ENCODE results near the gene VPS37B.
"Not testable (repeated sequence)": the region's sequence is repeated elsewhere in the genome, so short reads cannot be mapped to it uniquely, and the experiment has no call there.

VPS37B gene

DNA sequence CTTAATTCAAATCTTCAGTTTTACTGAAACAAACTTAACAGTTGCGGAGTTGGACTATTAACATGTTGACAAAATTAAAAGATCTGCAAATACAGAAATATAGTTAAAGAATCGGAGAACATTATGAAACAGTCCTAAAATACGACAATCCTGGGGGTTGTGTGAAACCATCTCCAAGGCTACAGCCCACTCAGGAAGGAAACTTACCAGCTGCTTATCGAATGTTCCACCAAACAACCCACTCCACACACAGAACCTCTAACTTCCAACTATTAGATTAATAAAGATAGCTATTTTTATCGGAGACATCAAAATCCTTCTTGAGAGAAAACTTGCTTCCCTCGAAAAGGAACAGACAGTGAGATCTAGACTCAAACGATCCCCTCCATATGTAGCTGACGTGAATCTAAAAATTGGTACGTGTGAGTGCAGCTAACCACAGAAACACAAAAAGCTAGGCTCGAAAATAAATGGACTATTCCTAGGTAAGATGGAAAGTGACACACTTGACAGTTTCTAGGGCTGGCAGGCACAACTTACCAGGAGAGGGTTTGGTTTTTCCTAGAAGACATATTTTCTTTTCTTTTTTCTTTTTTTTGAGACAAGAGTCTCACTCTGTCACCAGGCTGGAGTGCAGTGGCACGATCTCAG is 12.9 kb downstream of the VPS37B start:
- no peak for DNase-seq (ENCODE audit: low spot score)

DNA sequence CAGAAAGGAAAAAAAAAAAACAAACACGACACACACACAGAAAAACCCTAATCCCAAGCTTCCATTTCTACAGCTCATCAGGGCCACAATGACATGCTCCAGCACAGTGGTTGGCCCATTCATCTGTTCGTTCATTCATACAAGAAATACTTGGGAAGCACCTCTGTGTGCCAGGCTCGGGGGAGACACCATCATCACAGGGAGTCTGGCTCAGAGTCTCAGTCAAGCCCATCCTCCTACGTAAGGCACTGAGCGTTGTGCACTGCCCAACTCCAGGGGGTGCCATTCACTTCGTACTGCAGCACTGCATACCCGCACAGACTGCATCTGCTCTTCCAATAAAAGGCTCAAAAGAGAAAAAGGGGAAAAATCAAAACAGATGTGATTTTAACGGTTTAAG is 15.3 kb downstream of the VPS37B start:
- peak; percentile 79 for DNase-seq (ENCODE audit: low spot score)

DNA sequence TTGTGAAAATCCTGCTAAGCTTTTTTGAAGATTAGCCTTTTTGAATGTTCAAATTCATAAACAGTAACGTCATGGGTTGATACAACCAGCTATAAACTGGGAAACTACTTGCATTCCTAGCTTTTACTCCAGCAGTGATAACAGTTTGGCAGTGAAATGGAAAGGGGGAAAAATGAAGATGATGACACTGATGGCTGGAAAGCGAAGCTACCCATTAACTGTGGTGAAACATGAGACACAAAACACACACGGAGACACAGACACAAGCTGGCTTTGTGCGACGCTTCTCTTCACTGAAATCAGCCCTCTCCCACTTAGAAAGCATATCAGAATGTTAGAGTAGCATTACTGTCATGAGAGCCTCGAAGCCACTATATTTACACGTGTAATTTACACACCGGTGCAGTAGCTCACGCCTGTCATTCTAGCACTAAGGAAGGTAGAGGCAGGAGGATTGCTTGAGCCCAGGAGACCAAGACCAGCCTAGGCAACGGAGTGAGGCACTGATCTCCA is 15.7 kb downstream of the VPS37B start:
- DNase-seq (ENCODE audit: low spot score) = no peak

DNA sequence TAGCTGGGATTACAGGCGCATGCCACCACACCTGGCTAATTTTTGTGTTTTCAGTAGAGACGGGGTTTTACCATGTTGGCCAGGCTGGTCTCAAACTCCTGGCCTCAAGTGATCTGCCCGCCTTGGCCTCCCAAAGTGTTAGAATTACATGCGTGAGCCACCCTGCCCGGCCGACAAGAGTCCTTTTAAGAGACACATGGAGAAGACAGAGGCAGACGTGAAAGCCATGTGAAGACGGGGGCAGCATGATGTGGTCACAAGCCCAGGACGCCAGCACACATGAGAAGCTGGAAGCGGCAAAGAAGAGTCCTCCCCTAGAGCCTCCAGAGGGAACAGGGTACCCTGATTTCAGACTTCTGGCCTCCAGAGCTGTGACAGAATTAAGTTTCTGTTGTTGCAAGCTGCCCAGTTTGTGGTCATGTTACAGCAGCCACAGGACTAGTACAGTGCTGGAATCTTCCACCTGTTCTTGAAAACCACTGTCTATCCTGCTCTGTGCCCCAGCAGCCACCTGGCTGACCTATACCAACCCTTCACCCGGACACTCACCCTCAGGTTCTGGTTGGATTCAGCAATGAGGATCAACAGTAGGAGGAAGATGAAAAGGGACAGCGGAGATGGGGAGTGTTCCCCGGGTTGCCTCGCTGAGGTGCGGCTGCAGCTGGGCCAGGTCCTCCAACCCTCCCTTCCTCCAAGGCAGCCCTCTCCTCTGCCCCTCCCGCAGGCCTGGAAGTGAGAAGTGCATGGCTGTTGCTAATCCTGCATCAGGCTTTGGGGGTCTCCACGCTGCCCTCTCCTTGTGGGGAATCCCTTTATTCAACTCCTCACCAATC is 16.9 kb downstream of the VPS37B start:
- no peak for DNase-seq (ENCODE audit: low spot score)

DNA sequence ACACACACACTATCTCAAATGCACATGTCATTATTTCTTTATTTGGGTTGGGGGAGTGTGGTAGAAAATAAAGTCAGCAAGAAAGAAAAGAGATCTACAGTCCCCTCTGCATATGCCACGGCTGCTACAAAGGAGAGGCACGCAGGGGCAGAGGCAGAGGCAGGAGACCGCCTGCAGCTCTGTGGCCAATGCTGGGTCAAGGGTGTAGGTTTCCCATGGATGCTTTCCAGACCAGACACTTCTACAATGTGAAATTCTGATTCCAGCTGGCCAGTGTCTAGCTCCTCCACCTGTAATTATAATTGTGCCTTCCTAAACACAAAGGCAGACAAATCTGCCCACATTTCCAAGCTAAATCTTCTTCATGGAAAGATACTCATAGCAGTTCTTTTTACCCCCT is 19.2 kb downstream of the VPS37B start:
- DNase-seq (ENCODE audit: low spot score) = no peak

DNA sequence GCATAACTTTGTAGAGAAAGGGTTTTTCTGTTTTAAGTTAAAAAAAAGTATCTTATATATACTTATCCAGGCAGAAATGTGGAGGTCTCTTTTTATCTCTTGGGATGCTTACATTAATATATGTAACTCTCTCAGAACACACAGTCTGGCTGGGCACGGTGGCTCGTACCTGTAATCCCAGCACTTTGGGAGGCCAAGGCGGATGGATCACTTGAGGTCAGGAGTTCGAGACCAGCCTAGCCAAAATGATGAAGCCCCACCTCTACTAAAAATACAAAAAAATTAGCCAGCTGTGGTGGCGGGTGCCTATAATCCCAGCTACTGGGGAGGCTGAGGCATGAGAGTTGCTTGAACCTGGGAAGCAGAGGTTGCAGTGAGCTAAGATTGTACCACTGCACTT is 19.6 kb downstream of the VPS37B start:
- not testable (repeated sequence) for DNase-seq (ENCODE audit: low spot score)

DNA sequence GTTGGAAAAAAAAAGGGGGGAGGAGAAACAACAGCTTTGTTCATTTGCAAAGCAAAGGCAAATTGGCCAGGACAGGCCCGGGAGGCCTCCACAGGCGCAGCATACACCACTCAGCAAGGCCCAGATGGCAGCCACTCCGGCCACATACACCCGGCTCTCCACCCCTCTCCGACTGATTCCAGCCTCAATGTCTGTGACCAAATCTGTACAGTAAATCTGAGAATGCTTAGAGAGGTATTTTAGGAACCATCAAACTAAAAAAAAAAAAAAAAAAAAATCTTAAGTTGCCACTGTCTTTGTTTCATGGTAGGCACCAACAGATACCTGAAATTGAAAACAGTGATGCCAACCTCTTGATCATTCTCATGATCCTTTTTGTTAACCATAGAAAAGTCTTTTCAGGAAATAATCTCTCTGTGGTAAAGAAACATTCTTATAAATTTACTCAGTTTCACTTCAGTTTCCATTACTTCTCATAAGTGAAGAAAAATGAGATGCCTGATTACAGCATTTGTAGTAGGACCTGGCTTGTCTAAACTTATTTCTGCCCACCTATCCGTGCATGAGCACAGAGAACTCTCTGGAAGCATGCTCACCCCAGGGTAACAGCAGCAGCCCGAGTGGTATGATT is 20.2 kb downstream of the VPS37B start:
- DNase-seq (ENCODE audit: low spot score) = no peak

DNA sequence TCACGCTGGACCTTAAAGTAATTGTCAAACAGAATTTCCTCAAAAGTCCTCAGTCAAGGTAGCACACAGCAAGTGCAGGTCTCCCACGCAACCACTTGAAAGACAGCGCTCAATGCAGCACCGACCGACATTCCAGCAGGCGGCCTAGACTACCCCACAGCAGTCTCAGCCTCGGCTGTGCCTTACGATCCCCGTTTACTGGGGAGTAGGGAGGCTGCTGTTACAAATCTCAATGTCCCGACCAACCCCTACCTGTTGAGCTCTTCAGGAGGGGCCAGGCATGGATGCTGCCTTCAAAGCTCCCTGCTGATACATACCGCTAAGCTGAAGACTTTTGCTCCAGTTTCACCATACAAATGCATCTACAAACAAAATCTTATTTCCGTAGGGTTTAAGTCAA is 21.8 kb downstream of the VPS37B start:
- peak; percentile 36 for DNase-seq (ENCODE audit: low spot score)

DNA sequence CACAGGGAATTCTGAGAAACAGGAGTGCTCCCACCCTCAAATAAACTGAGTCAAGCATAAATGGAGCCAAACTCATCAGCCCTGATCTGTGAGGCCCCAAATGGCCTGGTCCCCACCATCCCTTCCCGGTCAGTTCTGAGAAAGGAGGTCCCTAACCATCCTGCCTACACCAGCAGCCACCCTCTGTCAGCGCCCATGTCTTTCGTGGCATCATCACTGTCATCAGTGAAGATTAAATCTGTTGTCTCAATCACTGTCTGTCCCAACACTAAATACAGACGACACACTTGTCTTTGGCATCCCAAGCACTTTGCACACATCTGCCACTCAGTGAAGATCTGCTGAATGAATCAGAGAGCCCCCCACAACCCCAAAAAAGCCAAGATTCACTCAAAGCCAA is 22.4 kb downstream of the VPS37B start:
- DNase-seq (ENCODE audit: low spot score) = no peak

DNA sequence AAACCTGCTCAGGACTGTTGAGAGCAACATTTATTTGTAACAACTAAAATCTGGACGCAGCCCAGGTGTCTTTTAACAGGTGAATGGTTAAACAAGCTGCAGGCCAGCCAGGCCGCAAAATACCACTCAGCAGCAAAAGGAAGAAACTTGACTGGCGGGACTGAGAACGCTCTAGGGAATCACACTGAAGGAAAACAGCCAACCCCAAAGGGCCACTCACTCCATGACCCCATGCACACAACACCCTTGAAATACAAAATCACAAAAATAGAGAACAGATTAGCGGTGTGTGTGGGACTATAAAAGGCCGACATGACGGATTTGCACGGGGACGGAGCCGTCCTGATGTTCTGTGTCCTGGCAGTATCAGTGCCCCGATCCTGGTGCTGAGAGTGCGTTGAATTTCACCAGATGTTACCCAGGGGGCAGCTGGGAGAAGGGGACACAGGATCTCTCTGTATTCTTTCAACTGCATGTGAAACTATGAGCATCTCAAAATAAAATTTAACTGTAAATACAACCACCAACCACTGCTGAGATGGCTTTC is 23.0 kb downstream of the VPS37B start:
- DNase-seq (ENCODE audit: low spot score) = no peak

DNA sequence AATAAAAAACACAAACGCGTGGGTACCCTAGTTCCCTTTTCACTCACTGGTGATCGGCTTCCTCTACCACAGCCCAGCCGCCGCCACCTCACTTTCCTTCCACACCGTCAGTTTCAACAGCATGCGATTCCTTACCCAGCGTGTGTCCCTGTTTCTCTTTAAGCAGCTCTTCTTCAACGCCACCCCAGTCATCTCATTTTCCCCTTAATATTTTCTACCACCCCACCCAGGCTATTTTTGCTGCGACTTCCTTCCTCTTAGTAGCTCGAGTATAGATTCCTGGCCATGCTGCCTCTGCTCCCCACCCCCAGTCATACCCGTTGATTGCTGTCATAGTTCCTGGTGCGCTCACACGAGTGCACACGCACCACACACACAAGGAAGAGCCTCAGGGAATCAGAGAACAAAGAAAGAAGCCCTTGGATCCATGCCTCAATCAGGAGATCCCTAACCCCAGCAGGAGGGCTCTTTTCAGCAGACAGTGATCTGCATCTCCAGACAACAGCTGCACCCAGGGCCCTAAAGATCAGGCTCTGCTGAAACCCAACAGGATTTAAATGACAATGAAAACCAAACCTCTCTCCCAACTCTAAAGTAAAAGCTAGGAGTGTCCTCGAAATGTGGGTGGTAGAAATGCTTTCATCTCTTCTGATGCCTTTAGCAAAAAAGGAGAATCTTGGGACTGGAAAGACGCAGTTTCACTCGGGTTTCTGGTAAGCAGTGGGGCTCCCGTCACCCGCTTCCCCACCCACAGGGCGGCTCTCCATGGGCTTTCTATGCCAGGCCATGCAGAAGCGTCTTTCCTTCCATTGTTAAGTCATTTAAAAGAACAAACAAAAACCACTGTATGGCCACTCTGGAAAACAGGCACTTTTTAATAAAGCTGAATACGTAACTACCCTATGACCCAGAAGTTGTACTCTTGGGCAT is 23.8 kb downstream of the VPS37B start:
- peak; percentile 57 for DNase-seq (ENCODE audit: low spot score)

DNA sequence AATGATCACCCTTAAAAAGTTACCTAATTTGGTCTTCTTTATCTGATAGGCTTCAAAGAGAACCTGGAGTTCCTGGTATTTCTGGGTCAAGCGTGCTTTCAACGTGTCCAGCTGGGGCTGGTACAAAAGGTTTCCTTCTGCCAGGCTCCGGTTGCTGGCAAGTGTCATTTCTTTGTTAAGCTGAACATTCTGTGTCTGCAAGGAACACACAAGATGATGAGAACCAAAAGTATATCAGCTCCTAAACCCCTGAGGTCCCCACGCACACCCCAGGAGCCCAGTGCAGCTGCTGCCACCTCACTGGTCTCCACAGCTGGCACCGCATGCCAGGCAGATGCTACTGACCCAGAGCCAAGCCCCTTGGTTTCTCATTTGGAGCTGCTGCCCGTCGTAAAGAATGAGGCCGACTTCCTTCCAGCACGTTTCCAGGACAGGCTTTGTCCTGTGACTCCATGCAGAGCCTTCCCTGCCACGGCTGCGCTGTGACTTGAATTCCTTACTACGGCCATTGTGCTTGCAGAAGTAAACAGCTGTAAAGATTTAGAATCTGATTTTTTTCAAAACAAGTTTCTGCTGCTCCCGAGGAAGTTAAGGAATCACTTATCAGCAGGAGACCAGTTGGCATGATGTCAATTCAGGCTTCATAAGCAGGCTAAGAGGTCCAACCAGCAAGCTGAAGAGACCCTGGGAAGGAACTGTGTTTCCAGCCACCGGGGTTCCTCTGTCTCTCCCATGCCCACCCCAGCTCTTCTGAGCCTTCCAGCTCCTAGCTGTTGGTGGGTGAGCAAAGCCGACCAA is 24.9 kb downstream of the VPS37B start:
- no peak for DNase-seq (ENCODE audit: low spot score)

DNA sequence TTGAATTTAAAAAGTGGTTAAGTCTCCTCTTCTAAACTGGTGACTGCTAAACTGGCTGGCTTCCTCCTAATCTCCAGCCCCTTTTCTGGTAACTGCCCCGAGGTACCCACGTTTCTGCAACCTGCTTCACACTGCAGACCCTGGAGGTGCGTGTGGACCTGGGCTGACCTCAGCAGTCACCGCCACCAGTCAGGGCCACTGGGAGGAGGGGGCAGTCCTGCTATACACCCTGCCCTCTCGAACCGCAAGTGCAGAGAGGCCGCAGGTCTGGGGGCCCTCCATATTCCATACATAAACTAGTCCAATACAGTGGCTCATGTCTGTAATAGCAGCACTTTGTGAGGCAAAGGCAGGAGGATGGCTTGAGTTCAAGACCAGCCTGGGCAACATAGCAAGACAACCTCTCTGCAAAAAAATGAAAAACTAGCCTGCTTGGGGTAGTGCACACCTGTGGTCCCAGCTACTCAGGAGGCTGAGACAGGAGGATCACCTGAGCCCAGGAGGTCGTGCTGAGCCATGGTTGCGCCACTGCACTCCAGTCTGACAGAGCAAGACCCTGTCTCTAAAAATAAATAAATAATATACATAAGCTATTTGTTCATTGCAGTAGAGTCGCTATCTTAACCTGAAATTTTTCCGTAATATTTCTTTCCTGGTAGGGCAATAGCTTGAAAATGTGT is 25.6 kb downstream of the VPS37B start:
- no peak for DNase-seq (ENCODE audit: low spot score)

DNA sequence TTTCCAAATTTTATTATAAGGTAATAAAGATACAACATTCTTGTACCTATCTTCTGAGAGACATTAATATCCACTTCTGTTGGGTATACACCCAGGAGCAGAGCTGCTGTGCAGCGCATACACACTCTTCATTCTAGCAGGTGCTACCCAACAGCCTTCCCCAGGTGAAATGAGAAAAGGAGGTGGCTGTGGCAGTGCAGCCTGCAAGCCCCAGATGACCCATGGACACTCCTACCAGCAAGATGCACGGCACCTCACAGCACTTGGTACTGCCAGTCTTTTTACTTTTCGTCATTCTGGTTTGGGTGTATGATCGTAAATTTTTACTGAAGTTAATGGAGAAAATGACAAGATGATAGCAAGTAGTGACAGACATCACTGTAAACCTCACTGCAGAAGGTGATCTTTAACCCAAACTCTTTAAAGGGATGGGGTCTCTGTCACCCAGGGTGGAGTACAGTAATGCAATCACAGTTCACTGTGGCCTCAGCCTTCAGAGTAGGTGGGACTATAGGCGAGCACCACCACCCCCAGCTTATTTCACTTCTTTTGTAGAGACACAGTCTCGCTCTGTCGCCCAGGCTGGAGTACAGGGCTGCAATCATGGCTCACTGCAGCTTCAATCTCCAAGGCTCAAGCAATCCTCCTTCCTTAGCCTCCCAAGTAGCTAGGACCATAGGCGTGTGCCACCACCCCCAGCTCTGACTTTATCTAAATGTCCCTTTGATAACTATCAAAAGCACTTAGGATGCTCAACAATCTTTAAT is 26.5 kb downstream of the VPS37B start:
- no peak for DNase-seq (ENCODE audit: low spot score)

DNA sequence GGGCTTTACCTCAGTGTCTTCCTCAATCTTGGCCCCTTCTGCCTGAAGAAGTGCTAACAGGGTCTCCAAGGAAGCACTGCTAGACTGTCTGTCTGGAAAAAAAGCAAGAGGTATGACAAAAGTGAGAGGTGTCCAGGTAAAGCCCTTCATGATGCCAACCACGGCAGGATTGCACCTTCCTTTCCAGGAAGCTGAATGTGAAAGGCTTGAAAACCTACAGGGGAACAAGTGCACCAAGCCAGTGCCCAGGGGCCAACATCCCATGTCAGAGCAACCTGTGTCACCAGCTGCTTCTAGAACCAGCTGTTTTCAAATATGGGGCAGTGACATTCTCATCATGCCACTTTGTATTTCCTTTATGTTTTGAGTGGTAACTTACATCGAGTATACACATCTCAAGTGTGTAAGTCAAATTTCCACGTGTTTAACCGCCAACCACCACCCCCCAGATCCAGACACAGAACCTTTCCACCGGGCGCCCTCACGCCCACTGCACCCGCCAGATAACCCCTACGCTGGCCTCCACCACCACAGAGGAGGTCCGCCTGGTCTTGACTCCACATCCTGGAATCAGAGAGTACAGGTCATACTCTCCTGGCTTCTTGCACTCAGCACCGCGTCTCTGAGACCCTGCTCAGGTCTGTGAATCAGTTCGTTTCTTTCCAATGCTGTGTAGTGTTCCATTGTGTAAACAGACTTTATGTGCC is 27.3 kb downstream of the VPS37B start:
- no peak for DNase-seq (ENCODE audit: low spot score)

DNA sequence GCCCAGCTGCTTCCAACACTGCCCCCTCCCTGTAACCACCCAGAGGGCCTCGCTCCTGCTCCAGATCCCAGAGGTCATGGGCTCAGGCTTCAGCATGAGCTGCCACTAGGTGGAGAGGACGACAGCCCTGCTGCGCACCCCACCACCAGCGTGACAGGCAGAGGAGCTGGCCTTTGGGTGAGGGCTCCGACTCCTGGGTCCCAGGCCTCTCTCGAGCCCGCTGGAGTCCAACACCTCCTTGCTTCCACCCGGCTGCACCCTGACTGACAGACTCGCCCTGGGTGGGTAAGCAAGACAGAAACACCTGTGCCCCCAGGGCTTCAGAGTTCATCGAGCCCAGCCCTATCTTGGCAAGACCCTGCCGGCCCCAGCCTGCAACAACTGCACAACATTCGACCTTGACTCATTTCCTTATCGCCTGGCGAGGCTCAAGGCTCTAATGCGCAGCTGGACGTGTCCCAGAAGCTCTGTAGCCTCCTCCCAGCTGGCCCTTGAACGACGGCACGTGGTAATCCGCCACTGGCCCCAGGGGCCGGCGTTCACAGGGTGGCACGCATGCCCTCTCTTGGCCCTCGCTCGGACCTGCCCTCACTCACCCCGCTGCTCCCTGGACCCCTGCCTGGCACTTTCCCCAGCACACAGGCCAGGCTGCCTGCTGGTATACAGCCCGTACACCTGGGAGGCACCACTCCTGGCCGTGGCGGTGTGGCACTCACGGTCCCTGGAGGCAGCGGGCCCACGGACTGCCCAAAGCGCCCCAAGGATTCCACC is 28.0 kb downstream of the VPS37B start:
- peak; percentile 67 for DNase-seq (ENCODE audit: low spot score)

DNA sequence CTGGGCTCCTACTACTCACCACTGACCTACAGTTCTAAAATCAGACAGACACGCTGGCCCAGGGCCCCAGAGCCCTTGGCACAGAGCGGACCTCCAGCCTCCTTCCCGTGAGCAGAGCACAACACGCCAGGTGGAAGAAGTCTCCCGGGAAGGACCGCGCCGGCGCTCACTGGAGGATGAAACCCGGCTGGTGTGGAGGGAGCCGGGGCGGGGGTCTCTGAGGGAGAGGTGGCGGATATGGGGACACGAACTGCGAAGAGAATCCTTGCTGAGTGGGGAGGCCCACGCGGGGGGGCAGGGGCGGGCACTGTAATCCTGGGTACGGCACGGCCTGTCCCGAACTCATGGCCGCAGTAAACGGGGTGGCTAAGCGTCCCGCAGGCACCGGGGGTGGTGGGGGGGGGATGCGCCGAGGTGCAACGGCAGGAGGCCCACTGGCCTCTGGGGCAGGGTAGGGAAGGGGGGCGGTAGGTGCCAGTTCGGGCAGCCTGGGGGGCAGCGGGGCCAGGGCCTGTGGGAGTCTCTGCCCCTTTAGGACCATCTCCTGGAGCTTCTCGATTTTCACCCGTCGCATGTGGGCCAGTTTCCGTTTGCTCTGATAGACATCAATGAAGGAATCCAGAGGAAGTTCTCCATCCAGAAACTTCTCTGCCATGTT is 28.8 kb downstream of the VPS37B start:
- peak; percentile 44 for DNase-seq (ENCODE audit: low spot score)

Measured in D341Med (cell line).